Measurements from ENCODE around the gene PTPRO.

GRCh38 chr12:15592934-15593333 lies 270.6 kb downstream of the PTPRO start:
- TF ChIP-seq EZH2 (IDR thresholded peaks at IDR 0.05; ENCODE audit: borderline replicate concordance, low read depth, low read length, poor library complexity, severe bottlenecking): no peak
- 0 out of 2 replicates have a peak, but pooled peaks have one; percentile 20 for TF ChIP-seq CTCF (conservative IDR thresholded peaks at IDR 0.05; ENCODE audit: low read depth, low read length)

All from A673 (cell line).